ENCODE results near the gene MTOR. TPM values are rescaled to one million over a fixed set of nuclear protein-coding genes. Genes with fewer than 3 reads are reported as not detected.

The MTOR gene
- total and polyA plus RNA-seq, 4 donors: 15.1 to 36.6 (median 26.9) TPM

- TF ChIP-seq CTCF (IDR thresholded peaks at IDR 0.05; ENCODE audit: control extremely low read depth, extremely low read depth): no peak
- no peak for ATAC-seq (ENCODE audit: insufficient read depth, low FRiP score)
Observed at GRCh38 chr1:11176081-11176706, 86.2 kb downstream of the MTOR start.

GRCh38 chr1:11175461-11175860 lies 86.9 kb downstream of the MTOR start:
- Histone ChIP-seq H3K4me1 (ENCODE audit: control insufficient read depth in 5 of 5, insufficient read depth in 5 of 5, low read length in 5 of 5) (peaks cover 0 to 16% (median 5%) of the 10 kb centered on the region in 5 donors), H3K4me3 (no peak overlapping the region), H3K27ac (ENCODE audit: low read depth in 1 of 2, low read length in 1 of 2) (no peak overlapping the region), H3K27me3 (ENCODE audit: control insufficient read depth in 3 of 3, insufficient read depth in 3 of 3, low read length in 2 of 3) (no peaks in the 10 kb centered on the region), H3K9ac (ENCODE audit: insufficient read depth in 1 of 2, low read length in 2 of 2) (no peak overlapping the region), H3K9me3 (ENCODE audit: control insufficient read depth in 4 of 4, insufficient read depth in 3 of 4, low read length in 3 of 4) (no peaks in the 10 kb centered on the region), H3K36me3 (ENCODE audit: control insufficient read depth in 4 of 4, insufficient read depth in 4 of 4, low read length in 4 of 4) (peaks cover 0 to 11% (median 0%) of the 10 kb centered on the region in 4 donors)
- 95% methylated on average over 10 of the region's 10 CpGs for WGBS, 2 donors
- ATAC-seq (ENCODE audit: insufficient read depth, low FRiP score) (no peak), DNase-seq (no peak)
- TF ChIP-seq CTCF (IDR thresholded peaks at IDR 0.05; ENCODE audit: control extremely low read depth, extremely low read depth): no peak

More at GRCh38 chr1:11176081-11176706, 86.2 kb downstream of the MTOR start:
- Histone ChIP-seq H3K4me3 (no peak overlapping the region), H3K27me3 (ENCODE audit: control insufficient read depth in 3 of 3, insufficient read depth in 3 of 3, low read length in 2 of 3) (no peaks in the 10 kb centered on the region), H3K9ac (ENCODE audit: insufficient read depth in 1 of 2, low read length in 2 of 2) (no peak overlapping the region), H3K4me1 (ENCODE audit: control insufficient read depth in 5 of 5, insufficient read depth in 5 of 5, low read length in 5 of 5) (peaks cover 0 to 16% (median 5%) of the 10 kb centered on the region in 5 donors), H3K27ac (ENCODE audit: low read depth in 1 of 2, low read length in 1 of 2) (no peak overlapping the region), H3K36me3 (ENCODE audit: control insufficient read depth in 4 of 4, insufficient read depth in 4 of 4, low read length in 4 of 4) (peaks cover 0 to 11% (median 0%) of the 10 kb centered on the region in 4 donors), H3K9me3 (ENCODE audit: control insufficient read depth in 4 of 4, insufficient read depth in 3 of 4, low read length in 3 of 4) (no peaks in the 10 kb centered on the region)
- 83 to 88% methylated on average over 11 of the region's 11 CpGs for WGBS, 2 donors
- no peak for DNase-seq

GRCh38 chr1:11174261-11174942 lies 87.9 kb downstream of the MTOR start:
- WGBS, 2 donors: 87 to 90% methylated on average over 7 of the region's 7 CpGs
- DNase-seq: no peak
- Histone ChIP-seq H3K4me1 (ENCODE audit: control insufficient read depth in 5 of 5, insufficient read depth in 5 of 5, low read length in 5 of 5) (peaks cover 0 to 13% (median 5%) of the 10 kb centered on the region in 5 donors), H3K9ac (ENCODE audit: insufficient read depth in 1 of 2, low read length in 2 of 2) (no peak overlapping the region), H3K9me3 (ENCODE audit: control insufficient read depth in 4 of 4, insufficient read depth in 3 of 4, low read length in 3 of 4) (no peaks in the 10 kb centered on the region), H3K36me3 (ENCODE audit: control insufficient read depth in 4 of 4, insufficient read depth in 4 of 4, low read length in 4 of 4) (peaks cover 0 to 12% (median 0%) of the 10 kb centered on the region in 4 donors), H3K4me3 (no peak overlapping the region), H3K27ac (ENCODE audit: low read depth in 1 of 2, low read length in 1 of 2) (no peak overlapping the region), H3K27me3 (ENCODE audit: control insufficient read depth in 3 of 3, insufficient read depth in 3 of 3, low read length in 2 of 3) (no peaks in the 10 kb centered on the region)
- ATAC-seq (ENCODE audit: insufficient read depth, low FRiP score): no peak
- no peak for TF ChIP-seq CTCF (IDR thresholded peaks at IDR 0.05; ENCODE audit: control extremely low read depth, extremely low read depth)

All from lung (tissue), 12 donors.